Endodermal cell (in vitro differentiated cells): ENCODE data around the gene MKRN2OS. TPM values are rescaled to one million over a fixed set of nuclear protein-coding genes. Genes with fewer than 3 reads are reported as not detected.
A peak's percentile ranks its signal among the peaks of the same experiment; 100 is the strongest.

Experiments used
- DNase-seq: peaks from one replicate; pipeline ENCODE4 v3.0.0-alpha.2; 2017
- H3K27ac ChIP-seq: 2 replicates; pipeline ENCODE4 v1.5.1; 2013; ENCODE audit warnings: mild to moderate bottlenecking, low read depth, low read length, moderate library complexity
- H3K27me3 ChIP-seq: 2 replicates; pipeline ENCODE4 v1.6.1; 2013; ENCODE audit warnings: mild to moderate bottlenecking, low read length, moderate library complexity; ENCODE audit not compliant: insufficient read depth, control insufficient read depth, poor library complexity, severe bottlenecking
- H3K36me3 ChIP-seq: 2 replicates; pipeline ENCODE4 v1.7.0; 2013; ENCODE audit warnings: mild to moderate bottlenecking, low read length, moderate library complexity; ENCODE audit not compliant: control insufficient read depth, insufficient read depth
- H3K4me1 ChIP-seq: one replicate; pipeline ENCODE4 v1.7.0; 2013; ENCODE audit warnings: low read length; ENCODE audit not compliant: control insufficient read depth, insufficient read depth
- H3K4me3 ChIP-seq: 2 replicates; pipeline ENCODE4 v1.5.1; 2013; ENCODE audit warnings: mild to moderate bottlenecking, low read length, moderate library complexity
- H3K9ac ChIP-seq: 2 replicates; pipeline ENCODE4 v1.6.1; 2013; ENCODE audit warnings: mild to moderate bottlenecking, low read length, moderate library complexity; ENCODE audit not compliant: poor library complexity, severe bottlenecking; ENCODE audit errors: extremely low read depth
- H3K9me3 ChIP-seq: 2 replicates; pipeline ENCODE4 v1.6.1; 2013; ENCODE audit warnings: mild to moderate bottlenecking, low read length, moderate library complexity; ENCODE audit not compliant: control insufficient read depth
- H3K27ac Mint-ChIP-seq: 2 replicates; pipeline ENCODE4 v1.8.0; 2020; ENCODE audit warnings: mixed read lengths
- H3K27me3 Mint-ChIP-seq: 2 replicates; pipeline ENCODE4 v1.8.0; 2021; ENCODE audit warnings: mild to moderate bottlenecking, mixed read lengths; ENCODE audit not compliant: insufficient read depth
- H3K36me3 Mint-ChIP-seq: 2 replicates; pipeline ENCODE4 v1.8.0; 2020; ENCODE audit warnings: low read depth, mixed read lengths
- H3K4me1 Mint-ChIP-seq: 2 replicates; pipeline ENCODE4 v1.8.0; 2020; ENCODE audit warnings: mixed read lengths
- H3K4me3 Mint-ChIP-seq: 2 replicates; pipeline ENCODE4 v1.8.0; 2020; ENCODE audit warnings: mild to moderate bottlenecking, moderate library complexity, mixed read lengths
- H3K9me3 Mint-ChIP-seq: 2 replicates; pipeline ENCODE4 v1.8.0; 2020; ENCODE audit warnings: mild to moderate bottlenecking, mixed read lengths
- WGBS, 2 experiments: methylation state at CpG; one replicate each; pipeline versions ENCODE4 v1.1.5 to v1.1.7; 2013; ENCODE audit warnings: missing lambda C conversion rate in 2 of 2, mixed read lengths in 1 of 2; ENCODE audit not compliant: insufficient coverage in 1 of 2, insufficient read length in 1 of 2; 5-methylcytosine and 5-hydroxymethylcytosine counted together
- total RNA-seq, 2 donors: library from RNA; stranded (reverse); fragmentation: NEBNext Ultra II Directional in 1 of 2; extraction: Animal tissue kit (Norgen Biotek cat#: 25700) in 1 of 2; gene quantifications; 2 replicates in 1 of 2; 3 replicates in 1 of 2; pipeline ENCODE4 v1.2.1, GENCODE V29; 2021
- TF ChIP-seq, protein P1 (sequence below): fragments of 200-600 bp; sonication (generic); conservative IDR thresholded peaks from 2 replicates; pipeline ENCODE4 v1.5.0; 2021; ENCODE audit warnings: antibody characterized with exemption, mild to moderate bottlenecking

Gene MKRN2OS
- total RNA-seq, 2 donors from 2014 or later: 0.84 TPM; not detected in 1

DNA sequence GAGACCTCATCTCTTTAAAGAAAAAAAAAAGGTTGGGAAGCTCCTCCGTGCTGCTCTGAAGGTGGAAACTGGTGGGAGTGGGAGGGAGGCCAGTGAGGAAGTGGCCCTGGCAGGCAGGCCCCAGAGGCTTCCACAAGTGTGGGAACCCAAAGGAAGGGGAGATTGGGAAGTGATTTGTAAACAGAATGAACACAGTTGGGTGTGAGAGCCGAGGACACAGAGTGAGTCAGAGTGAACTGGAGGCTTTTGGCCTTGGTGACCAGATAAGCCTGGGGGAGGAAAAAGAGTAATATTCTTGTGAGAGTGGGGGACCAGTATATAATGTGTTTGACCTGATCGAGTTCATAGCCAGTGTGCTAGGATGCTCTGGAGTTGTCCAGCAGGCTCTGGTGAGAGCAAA, 34.6 kb upstream of the MKRN2OS start:
- H3K4me1 Mint-ChIP-seq: no peaks in the 10 kb centered on the region
- no peak overlapping the region for H3K9ac ChIP-seq
- H3K27ac ChIP-seq: peak overlapping the region; percentile 49
- no peaks in the 10 kb centered on the region for H3K27me3 Mint-ChIP-seq
- H3K27ac Mint-ChIP-seq: no peak overlapping the region
- no peak overlapping the region for H3K4me3 Mint-ChIP-seq
- no peak overlapping the region for H3K4me3 ChIP-seq
- no peaks in the 10 kb centered on the region for H3K9me3 Mint-ChIP-seq
- no peaks in the 10 kb centered on the region for H3K4me1 ChIP-seq
- H3K36me3 Mint-ChIP-seq: peaks cover 77% of the 10 kb centered on the region
- no peak for DNase-seq
- H3K9me3 ChIP-seq: no peaks in the 10 kb centered on the region
- TF ChIP-seq, protein P1, sequence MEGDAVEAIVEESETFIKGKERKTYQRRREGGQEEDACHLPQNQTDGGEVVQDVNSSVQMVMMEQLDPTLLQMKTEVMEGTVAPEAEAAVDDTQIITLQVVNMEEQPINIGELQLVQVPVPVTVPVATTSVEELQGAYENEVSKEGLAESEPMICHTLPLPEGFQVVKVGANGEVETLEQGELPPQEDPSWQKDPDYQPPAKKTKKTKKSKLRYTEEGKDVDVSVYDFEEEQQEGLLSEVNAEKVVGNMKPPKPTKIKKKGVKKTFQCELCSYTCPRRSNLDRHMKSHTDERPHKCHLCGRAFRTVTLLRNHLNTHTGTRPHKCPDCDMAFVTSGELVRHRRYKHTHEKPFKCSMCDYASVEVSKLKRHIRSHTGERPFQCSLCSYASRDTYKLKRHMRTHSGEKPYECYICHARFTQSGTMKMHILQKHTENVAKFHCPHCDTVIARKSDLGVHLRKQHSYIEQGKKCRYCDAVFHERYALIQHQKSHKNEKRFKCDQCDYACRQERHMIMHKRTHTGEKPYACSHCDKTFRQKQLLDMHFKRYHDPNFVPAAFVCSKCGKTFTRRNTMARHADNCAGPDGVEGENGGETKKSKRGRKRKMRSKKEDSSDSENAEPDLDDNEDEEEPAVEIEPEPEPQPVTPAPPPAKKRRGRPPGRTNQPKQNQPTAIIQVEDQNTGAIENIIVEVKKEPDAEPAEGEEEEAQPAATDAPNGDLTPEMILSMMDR: no peak
- WGBS, 2 experiments: 90 to 96% methylated on average over 3 of the region's 3 CpGs
- H3K36me3 ChIP-seq: peaks cover 83% of the 10 kb centered on the region
- H3K27me3 ChIP-seq: no peaks in the 10 kb centered on the region

DNA sequence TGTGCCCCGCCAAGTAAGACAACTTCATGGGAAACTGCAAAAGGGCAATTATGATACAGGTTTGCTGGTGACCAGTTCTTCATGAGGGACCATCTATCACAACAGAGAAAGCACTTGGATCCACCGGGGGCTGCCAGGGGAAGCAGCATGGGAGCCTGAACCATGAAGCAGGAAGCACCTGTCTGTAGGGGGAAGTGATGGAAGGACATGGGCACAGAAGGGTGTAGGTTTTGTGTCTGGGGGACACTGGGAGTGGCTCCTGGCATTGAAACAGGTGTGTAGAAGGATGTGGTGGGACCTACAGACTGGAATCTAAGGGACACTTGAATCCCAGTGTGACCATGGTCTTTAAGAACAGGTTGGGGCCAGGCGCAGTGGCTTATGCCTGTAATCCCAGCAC, 34.2 kb upstream of the MKRN2OS start:
- Histone ChIP-seq H3K4me3 (no peak overlapping the region), H3K9ac (no peak overlapping the region), H3K27ac (no peak overlapping the region), H3K9me3 (no peaks in the 10 kb centered on the region), H3K4me1 (no peaks in the 10 kb centered on the region), H3K27me3 (no peaks in the 10 kb centered on the region), H3K36me3 (peaks cover 83% of the 10 kb centered on the region)
- Mint-ChIP-seq H3K36me3 (peaks cover 77% of the 10 kb centered on the region), H3K27me3 (no peaks in the 10 kb centered on the region), H3K27ac (peak overlapping the region; percentile 20), H3K9me3 (no peaks in the 10 kb centered on the region), H3K4me1 (no peaks in the 10 kb centered on the region), H3K4me3 (no peak overlapping the region)
- 97 to 100% methylated on average over 3 of the region's 3 CpGs for WGBS, 2 experiments
- TF ChIP-seq, protein P1: no peak
- no peak for DNase-seq

DNA sequence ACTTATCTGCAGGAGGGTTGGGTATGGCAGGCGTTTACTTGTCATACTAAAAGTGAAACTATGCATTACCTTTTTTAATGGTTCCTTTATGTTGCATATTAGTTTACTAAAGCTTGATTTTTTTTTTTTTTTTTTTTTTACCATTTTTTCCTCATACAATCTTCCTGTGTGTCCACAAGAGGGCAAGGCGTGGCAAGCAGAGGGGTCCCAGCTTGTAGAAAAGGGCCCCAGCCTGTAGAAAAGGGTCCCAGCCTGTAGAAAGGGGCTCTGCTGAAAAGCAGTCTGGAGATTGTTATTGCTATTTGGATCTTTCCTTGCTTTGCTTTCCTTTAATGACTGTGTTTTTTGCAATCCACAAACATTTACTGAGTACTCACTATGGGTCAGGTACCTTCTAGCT, 33.4 kb upstream of the MKRN2OS start:
- H3K27ac Mint-ChIP-seq: no peak overlapping the region
- H3K36me3 Mint-ChIP-seq: peaks cover 77% of the 10 kb centered on the region
- no peaks in the 10 kb centered on the region for H3K27me3 Mint-ChIP-seq

More for the DNA sequence above, 33.4 kb upstream of the MKRN2OS start:
- Histone ChIP-seq H3K9ac (no peak overlapping the region), H3K4me3 (no peak overlapping the region), H3K27me3 (no peaks in the 10 kb centered on the region), H3K27ac (no peak overlapping the region), H3K4me1 (no peaks in the 10 kb centered on the region), H3K9me3 (no peaks in the 10 kb centered on the region), H3K36me3 (peaks cover 83% of the 10 kb centered on the region)
- TF ChIP-seq, protein P1: peak; percentile 59
- no peaks in the 10 kb centered on the region for H3K4me1 Mint-ChIP-seq
- no peak overlapping the region for H3K4me3 Mint-ChIP-seq
- no peak for DNase-seq
- H3K9me3 Mint-ChIP-seq: no peaks in the 10 kb centered on the region
- 98% methylated on average over 2 of the region's 2 CpGs; no CpG with 5 or more reads in 1 of the 2 experiments for WGBS, 2 experiments
